Nephron (organoid): ENCODE results near the gene AGPS.

Experiments
- H3K27ac Mint-ChIP-seq, 3 experiments: 2 replicates each; pipeline ENCODE4 v1.8.0; 2020; ENCODE audit warnings: mixed read lengths in 3 of 3, mild to moderate bottlenecking in 2 of 3, moderate library complexity in 1 of 3
- H3K27me3 Mint-ChIP-seq: 2 replicates; pipeline ENCODE4 v1.8.0; 2021; ENCODE audit warnings: low read depth, mild to moderate bottlenecking, moderate library complexity, mixed read lengths
- H3K36me3 Mint-ChIP-seq: 2 replicates; pipeline ENCODE4 v1.8.0; 2020; ENCODE audit warnings: low read depth, mixed read lengths
- H3K4me1 Mint-ChIP-seq: 2 replicates; pipeline ENCODE4 v1.8.0; 2020; ENCODE audit warnings: mixed read lengths
- H3K4me3 Mint-ChIP-seq, 3 experiments: 2 replicates each; pipeline ENCODE4 v1.8.0; 2020; ENCODE audit warnings: mild to moderate bottlenecking in 3 of 3, mixed read lengths in 3 of 3, moderate library complexity in 2 of 3
- H3K9me3 Mint-ChIP-seq: 2 replicates; pipeline ENCODE4 v1.8.0; 2020; ENCODE audit warnings: mixed read lengths
- TF ChIP-seq, protein P1 (sequence below), 3 experiments: fragments of 200-600 bp; sonication (generic); IDR thresholded peaks; one replicate each; pipeline ENCODE4 v1.5.0; 2021; ENCODE audit warnings: antibody characterized with exemption in 3 of 3; ENCODE audit not compliant: unreplicated experiment in 3 of 3

Gene AGPS

GRCh38 chr2:177465400-177466138 is 73.0 kb downstream of the AGPS start:
- no peaks in the 10 kb centered on the region for H3K4me1 Mint-ChIP-seq
- peaks cover 63% of the 10 kb centered on the region for H3K36me3 Mint-ChIP-seq
- TF ChIP-seq, protein P1, sequence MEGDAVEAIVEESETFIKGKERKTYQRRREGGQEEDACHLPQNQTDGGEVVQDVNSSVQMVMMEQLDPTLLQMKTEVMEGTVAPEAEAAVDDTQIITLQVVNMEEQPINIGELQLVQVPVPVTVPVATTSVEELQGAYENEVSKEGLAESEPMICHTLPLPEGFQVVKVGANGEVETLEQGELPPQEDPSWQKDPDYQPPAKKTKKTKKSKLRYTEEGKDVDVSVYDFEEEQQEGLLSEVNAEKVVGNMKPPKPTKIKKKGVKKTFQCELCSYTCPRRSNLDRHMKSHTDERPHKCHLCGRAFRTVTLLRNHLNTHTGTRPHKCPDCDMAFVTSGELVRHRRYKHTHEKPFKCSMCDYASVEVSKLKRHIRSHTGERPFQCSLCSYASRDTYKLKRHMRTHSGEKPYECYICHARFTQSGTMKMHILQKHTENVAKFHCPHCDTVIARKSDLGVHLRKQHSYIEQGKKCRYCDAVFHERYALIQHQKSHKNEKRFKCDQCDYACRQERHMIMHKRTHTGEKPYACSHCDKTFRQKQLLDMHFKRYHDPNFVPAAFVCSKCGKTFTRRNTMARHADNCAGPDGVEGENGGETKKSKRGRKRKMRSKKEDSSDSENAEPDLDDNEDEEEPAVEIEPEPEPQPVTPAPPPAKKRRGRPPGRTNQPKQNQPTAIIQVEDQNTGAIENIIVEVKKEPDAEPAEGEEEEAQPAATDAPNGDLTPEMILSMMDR (IDR thresholded peaks at IDR 0.05; ENCODE audit: unreplicated experiment in 3 of 3): no peak
- peaks cover 5% of the 10 kb centered on the region for H3K9me3 Mint-ChIP-seq
- no peak overlapping the region for H3K27ac Mint-ChIP-seq
- no peak overlapping the region for H3K4me3 Mint-ChIP-seq
- H3K27me3 Mint-ChIP-seq: no peaks in the 10 kb centered on the region

DNA sequence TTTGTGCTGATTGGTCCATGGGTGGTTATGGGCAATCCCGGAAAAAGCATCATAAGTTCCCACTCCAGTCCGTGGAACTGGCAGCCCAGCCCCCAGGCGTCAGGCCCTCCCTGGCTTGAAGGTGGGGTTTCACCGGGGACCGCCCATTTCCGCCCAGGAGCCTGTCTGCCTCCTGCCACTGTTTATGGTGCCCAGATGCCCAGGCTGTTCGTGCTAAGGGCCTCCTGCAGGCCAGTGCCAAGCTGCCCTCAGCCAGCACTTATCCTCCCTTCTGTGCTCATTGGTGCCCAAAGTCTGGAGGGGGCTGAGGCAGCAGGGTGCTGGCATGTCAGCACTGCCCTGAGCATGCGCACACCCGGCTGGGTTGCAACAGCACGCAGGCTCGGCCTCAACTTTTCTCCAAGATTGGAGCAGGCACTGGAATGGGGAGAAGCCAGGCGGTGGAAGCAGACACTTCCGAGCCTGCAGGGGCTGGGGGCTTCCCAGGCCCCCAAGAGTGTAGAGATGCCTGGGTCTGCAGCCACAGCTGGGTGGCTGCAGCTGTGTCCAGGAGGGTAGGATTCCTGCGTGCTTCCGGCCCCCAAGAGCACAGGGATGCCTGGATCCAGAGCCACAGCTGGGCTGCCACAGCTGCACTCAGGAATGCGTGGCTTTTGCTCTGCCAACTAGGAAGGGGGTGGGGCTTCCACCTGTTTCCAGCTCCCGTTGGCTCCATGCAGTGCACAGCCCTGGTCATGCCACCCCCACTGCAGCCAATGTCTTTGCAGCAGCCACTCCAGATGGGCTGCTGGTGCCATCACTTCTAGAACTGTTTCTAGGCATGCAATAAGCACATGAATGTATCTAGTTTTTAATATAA is 74.0 kb downstream of the AGPS start:
- TF ChIP-seq, protein P1 (IDR thresholded peaks at IDR 0.05; ENCODE audit: unreplicated experiment in 3 of 3): no peak
- Mint-ChIP-seq H3K4me1 (no peaks in the 10 kb centered on the region), H3K27ac (no peak overlapping the region), H3K4me3 (no peak overlapping the region), H3K9me3 (peaks cover 13% of the 10 kb centered on the region), H3K36me3 (peaks cover 65% of the 10 kb centered on the region), H3K27me3 (no peaks in the 10 kb centered on the region)

- H3K36me3 Mint-ChIP-seq: peaks cover 69% of the 10 kb centered on the region
- no peak overlapping the region for H3K4me3 Mint-ChIP-seq
- peaks cover 22% of the 10 kb centered on the region for H3K9me3 Mint-ChIP-seq
- H3K4me1 Mint-ChIP-seq: no peaks in the 10 kb centered on the region
- no peaks in the 10 kb centered on the region for H3K27me3 Mint-ChIP-seq
- no peak overlapping the region for H3K27ac Mint-ChIP-seq
- TF ChIP-seq, protein P1 (IDR thresholded peaks at IDR 0.05; ENCODE audit: unreplicated experiment in 3 of 3): no peak
Observed at GRCh38 chr2:177467646-177468045, 75.1 kb downstream of the AGPS start.

- H3K27ac Mint-ChIP-seq: no peak overlapping the region
- H3K9me3 Mint-ChIP-seq: peaks cover 47% of the 10 kb centered on the region
- H3K4me1 Mint-ChIP-seq: no peaks in the 10 kb centered on the region
- TF ChIP-seq, protein P1 (IDR thresholded peaks at IDR 0.05; ENCODE audit: unreplicated experiment in 3 of 3): no peak
- no peaks in the 10 kb centered on the region for H3K27me3 Mint-ChIP-seq
- H3K4me3 Mint-ChIP-seq: no peak overlapping the region
- H3K36me3 Mint-ChIP-seq: peaks cover 78% of the 10 kb centered on the region
Observed at GRCh38 chr2:177471990-177472389, 79.4 kb downstream of the AGPS start.

DNA sequence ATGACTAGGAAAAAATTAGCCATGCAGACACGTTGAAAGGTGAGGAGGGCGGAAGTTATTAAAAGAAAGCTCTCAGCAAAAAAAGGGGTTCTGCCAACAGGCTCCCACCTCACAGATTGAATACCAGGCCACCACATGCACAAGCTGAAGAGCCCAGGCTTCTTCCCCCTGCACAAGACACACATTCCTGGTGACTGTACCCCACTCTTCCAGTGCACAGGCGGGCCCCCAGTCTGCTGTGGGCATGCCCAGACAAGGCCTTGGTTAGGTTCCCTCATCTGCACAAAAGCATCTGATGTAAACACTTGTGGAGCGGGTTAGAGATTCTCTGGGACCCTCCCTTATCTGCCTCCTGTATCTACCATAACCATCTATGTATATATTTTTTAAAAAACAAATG is 81.7 kb downstream of the AGPS start:
- TF ChIP-seq, protein P1 (IDR thresholded peaks at IDR 0.05; ENCODE audit: unreplicated experiment in 3 of 3): no peak
- H3K4me1 Mint-ChIP-seq: no peaks in the 10 kb centered on the region

More for the DNA sequence above, 81.7 kb downstream of the AGPS start:
- Mint-ChIP-seq H3K27ac (no peak overlapping the region), H3K27me3 (no peaks in the 10 kb centered on the region), H3K4me3 (no peak overlapping the region), H3K36me3 (peaks cover 89% of the 10 kb centered on the region), H3K9me3 (peaks cover 61% of the 10 kb centered on the region)
